AG09309 (cell line): ENCODE measurements around the gene TMCC2.
"Not testable (repeated sequence)": the region's sequence is repeated elsewhere in the genome, so short reads cannot be mapped to it uniquely, and the experiment has no call there.

Source experiments
- DNase-seq: peaks from one replicate; pipeline ENCODE4 v3.0.0-alpha.2; 2010; ENCODE audit warnings: low read depth
- H3K4me3 ChIP-seq: 2 replicates; pipeline ENCODE4 v1.5.1; 2011; ENCODE audit warnings: mild to moderate bottlenecking, low read depth, low read length, moderate library complexity; ENCODE audit not compliant: control insufficient read depth
- TF ChIP-seq, protein P1 (sequence below): IDR thresholded peaks from 2 replicates; pipeline ENCODE4 v1.5.1; 2011; ENCODE audit warnings: mild to moderate bottlenecking, low read depth, low read length, inconsistent platforms; ENCODE audit not compliant: insufficient read depth, control insufficient read depth; ENCODE audit errors: missing control alignments

TMCC2 gene

DNA sequence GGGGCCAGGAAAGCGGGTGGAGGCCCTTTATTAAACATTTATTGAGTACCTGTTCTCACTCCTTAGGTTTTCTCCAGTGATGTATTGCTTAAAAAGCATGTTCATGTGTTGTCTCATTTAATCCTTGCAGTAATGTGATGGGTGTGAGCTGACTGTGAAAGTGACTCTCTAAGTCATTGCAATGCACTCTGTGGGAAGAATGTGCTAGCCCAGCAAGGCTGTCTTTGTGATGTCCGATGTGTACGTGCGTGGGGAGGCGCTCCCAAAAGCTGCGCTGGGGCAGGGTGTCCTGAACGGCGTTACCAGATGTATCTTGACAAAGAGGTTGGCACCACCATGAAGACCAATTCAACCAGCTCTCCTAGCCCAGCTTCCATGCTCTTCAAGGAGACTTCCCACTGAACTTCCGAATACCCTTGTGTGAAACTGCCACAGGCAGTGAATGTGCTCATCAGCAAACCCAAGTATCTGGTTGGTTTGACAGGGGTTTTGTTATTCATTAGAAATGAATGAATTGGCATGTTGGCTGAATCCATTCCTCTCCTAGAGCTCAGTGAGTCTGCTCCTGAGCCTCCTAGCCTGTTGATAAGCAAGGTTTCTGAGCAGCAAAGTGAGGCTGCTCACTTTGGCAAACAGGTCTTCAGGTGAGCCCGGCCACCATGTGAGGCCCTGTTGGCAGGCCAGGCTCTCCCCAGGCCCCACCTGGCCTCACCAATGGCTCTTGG lies 65.8 kb downstream of the TMCC2 start:
- H3K4me3 ChIP-seq = no peak overlapping the region

DNA sequence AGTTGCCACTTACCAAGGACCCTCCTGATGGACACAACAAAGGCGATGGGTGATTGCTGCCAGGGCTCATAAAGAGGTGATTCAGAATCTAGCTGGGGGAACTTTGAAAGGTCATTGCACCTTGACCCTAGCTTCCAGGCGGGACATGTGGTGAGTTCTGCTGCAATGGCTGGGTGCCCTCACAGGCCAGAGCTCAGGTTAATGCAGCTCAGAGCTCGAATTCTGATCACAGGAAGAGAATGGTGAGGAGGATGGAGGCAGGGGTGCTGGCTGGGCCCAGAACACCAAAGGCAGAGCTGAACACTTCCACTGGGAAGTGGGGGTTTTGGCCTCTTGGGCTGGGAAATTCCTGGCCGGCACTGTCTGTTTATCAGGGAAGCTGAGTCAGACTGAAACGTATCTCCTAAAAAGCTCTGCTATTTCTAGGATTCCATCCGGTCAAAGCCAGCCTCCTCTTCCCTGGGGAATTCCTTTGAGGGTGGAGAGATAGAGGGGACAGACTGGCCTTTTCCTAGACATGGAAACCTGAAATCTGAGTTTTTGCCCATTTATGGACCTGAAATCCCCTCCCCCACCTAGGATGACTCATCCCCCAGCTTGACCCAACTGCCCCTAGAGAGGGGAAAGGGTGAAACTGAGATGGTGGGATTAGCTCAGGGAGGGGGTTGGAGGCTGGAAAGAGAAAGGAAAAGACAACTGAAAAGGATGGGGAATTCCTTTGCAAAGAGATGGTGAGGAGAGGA lies 66.6 kb downstream of the TMCC2 start:
- no peak overlapping the region for H3K4me3 ChIP-seq
- TF ChIP-seq, protein P1, sequence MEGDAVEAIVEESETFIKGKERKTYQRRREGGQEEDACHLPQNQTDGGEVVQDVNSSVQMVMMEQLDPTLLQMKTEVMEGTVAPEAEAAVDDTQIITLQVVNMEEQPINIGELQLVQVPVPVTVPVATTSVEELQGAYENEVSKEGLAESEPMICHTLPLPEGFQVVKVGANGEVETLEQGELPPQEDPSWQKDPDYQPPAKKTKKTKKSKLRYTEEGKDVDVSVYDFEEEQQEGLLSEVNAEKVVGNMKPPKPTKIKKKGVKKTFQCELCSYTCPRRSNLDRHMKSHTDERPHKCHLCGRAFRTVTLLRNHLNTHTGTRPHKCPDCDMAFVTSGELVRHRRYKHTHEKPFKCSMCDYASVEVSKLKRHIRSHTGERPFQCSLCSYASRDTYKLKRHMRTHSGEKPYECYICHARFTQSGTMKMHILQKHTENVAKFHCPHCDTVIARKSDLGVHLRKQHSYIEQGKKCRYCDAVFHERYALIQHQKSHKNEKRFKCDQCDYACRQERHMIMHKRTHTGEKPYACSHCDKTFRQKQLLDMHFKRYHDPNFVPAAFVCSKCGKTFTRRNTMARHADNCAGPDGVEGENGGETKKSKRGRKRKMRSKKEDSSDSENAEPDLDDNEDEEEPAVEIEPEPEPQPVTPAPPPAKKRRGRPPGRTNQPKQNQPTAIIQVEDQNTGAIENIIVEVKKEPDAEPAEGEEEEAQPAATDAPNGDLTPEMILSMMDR = no peak
- DNase-seq = peak; percentile 74

More for the DNA sequence above, 65.8 kb downstream of the TMCC2 start:
- no peak for DNase-seq
- TF ChIP-seq, protein P1 = no peak

- no peak for DNase-seq
- H3K4me3 ChIP-seq = no peak overlapping the region
- TF ChIP-seq, protein P1 = no peak
Observed at GRCh38 chr1:205294934-205295333, 67.2 kb downstream of the TMCC2 start.

DNA sequence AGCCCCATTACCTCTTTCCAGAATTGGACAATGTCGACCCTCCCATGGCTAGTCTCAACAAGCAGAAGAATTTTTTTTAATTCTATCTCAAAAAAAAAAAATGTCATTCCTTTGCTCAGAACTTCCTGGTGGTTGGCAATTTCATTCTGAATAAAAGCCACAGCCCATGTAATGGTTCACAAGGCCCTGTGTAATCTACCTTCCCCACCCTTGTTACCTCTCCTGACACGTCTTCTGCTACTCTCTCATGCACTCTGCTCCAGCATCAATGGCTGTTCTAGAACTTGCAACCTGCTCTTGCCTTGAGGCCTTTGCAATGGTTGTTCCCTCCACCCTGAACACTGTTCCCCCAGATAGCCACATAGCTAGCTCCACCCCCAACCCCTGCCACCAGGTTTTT lies 68.4 kb downstream of the TMCC2 start:
- DNase-seq = no peak
- H3K4me3 ChIP-seq = no peak overlapping the region
- TF ChIP-seq, protein P1 = no peak

GRCh38 chr1:205297546-205298177 lies 69.9 kb downstream of the TMCC2 start:
- DNase-seq = not testable (repeated sequence)

GRCh38 chr1:205298191-205298994 lies 70.6 kb downstream of the TMCC2 start:
- DNase-seq = peak; percentile 90

More at GRCh38 chr1:205297546-205298177, 69.9 kb downstream of the TMCC2 start:
- not testable (repeated sequence) for H3K4me3 ChIP-seq

More at GRCh38 chr1:205298191-205298994, 70.6 kb downstream of the TMCC2 start:
- TF ChIP-seq, protein P1 = no peak
- no peak overlapping the region for H3K4me3 ChIP-seq
